ENCODE results near the gene WLS. TPM values are rescaled to one million over a fixed set of nuclear protein-coding genes. Genes with fewer than 3 reads are reported as not detected.

The WLS gene
- total and polyA plus RNA-seq, 2 experiments from 2014 or later = 0.87 to 1.2 TPM

GRCh38 chr1:68213843-68214242 lies 18.5 kb downstream of the WLS start:
- peaks cover 3% of the 10 kb centered on the region for H3K27me3 Mint-ChIP-seq (ENCODE audit: insufficient read depth, low read depth, poor library complexity)
- no peaks in the 10 kb centered on the region for H3K27me3 ChIP-seq (ENCODE audit: insufficient read depth)
- H3K79me2 ChIP-seq (replicated peaks; ENCODE audit: insufficient read depth) = no peaks in the 10 kb centered on the region
- H3K4me1 ChIP-seq (ENCODE audit: insufficient read depth) = no peaks in the 10 kb centered on the region; the same call in 1 of the 2 replicates
- H3K4me3 Mint-ChIP-seq = no peak overlapping the region
- no peak overlapping the region for H3K27ac Mint-ChIP-seq
- H2AFZ ChIP-seq = no peak overlapping the region
- no peaks in the 10 kb centered on the region for H4K20me1 ChIP-seq (replicated peaks; ENCODE audit: insufficient read depth)
- H3K4me3 ChIP-seq = no peak overlapping the region
- no peaks in the 10 kb centered on the region for H3K36me3 ChIP-seq (ENCODE audit: insufficient read depth)
- H3F3A ChIP-seq (replicated peaks; ENCODE audit: low read depth) = no peaks in the 10 kb centered on the region
- H3K4me2 ChIP-seq = no peak overlapping the region
- DNase-seq (ENCODE audit: low spot score) = no peak
- H3K9me2 ChIP-seq (ENCODE audit: insufficient read depth) = no peaks in the 10 kb centered on the region; the same call in 1 of the 2 replicates
- H3K9me3 Mint-ChIP-seq = no peaks in the 10 kb centered on the region
- no peak overlapping the region for H3K27ac ChIP-seq (ENCODE audit: low read depth)
- ATAC-seq = no peak
- H3K36me3 Mint-ChIP-seq (ENCODE audit: low read depth) = no peaks in the 10 kb centered on the region
- H3K4me1 Mint-ChIP-seq = peaks cover 8% of the 10 kb centered on the region; the same call in 2 of the 3 replicates
- TF ChIP-seq STAT1 (IDR thresholded peaks at IDR 0.05; ENCODE audit: unreplicated experiment) = no peak
- TF ChIP-seq ZNF331 (CRISPR knock-in tag; IDR thresholded peaks at IDR 0.05; ENCODE audit: low read depth) = no peak
- no peak for TF ChIP-seq EZH2 (IDR thresholded peaks at IDR 0.05; ENCODE audit: low read depth, unreplicated experiment)
- no peak for TF ChIP-seq POLR2AphosphoS5 (IDR thresholded peaks at IDR 0.05; ENCODE audit: low read depth)
- TF ChIP-seq ZNF462 (CRISPR knock-in tag; IDR thresholded peaks at IDR 0.05) = no peak
- no peak for TF ChIP-seq CTCF (conservative IDR thresholded peaks at IDR 0.05; ENCODE audit: low read depth in 2 of 2)
- no peak for TF ChIP-seq JUNB (IDR thresholded peaks at IDR 0.05; ENCODE audit: unreplicated experiment)
- TF ChIP-seq ZNF114 (CRISPR knock-in tag; IDR thresholded peaks at IDR 0.05) = no peak
- TF ChIP-seq REST (IDR thresholded peaks at IDR 0.05; ENCODE audit: unreplicated experiment) = no peak
